H54 (cell line): ENCODE data around the gene EHD3.

Experiments used
- DNase-seq: peaks from one replicate; pipeline ENCODE4 v3.0.0; 2011; ENCODE audit warnings: low spot score, mixed read lengths; ENCODE audit not compliant: insufficient read length
- FAIRE-seq: peaks from 3 replicates; lab custom pipeline; 2011; peaks lifted over from hg19 to GRCh38; lab: Jason Lieb, UNC
- POLR2A ChIP-seq: IDR thresholded peaks from 2 replicates; pipeline ENCODE4 v1.6.1; 2011; ENCODE audit warnings: low read depth, mild to moderate bottlenecking, low read length

Gene EHD3

DNA sequence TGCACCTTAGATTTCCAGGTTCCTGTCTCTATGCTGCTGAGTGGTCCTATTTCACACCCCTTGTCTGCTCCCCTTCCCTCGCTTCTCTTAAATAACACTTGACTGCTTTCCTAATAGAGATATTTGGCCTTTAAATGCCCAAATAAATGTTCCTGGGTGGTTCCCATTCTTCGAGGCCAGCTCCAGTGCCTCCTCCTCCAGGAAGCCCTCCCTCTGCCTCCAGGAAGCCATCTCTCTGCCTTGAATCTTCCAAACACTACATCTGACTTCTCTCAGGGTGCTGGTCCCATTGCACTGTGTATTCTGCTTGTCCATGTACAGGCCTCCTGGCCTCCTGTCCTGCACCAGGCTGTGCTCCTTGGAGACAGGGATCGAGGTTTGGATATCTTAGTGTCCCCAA lies 14.2 kb downstream of the EHD3 start:
- no peak for DNase-seq
- no peak for FAIRE-seq
- TF ChIP-seq POLR2A = no peak

DNA sequence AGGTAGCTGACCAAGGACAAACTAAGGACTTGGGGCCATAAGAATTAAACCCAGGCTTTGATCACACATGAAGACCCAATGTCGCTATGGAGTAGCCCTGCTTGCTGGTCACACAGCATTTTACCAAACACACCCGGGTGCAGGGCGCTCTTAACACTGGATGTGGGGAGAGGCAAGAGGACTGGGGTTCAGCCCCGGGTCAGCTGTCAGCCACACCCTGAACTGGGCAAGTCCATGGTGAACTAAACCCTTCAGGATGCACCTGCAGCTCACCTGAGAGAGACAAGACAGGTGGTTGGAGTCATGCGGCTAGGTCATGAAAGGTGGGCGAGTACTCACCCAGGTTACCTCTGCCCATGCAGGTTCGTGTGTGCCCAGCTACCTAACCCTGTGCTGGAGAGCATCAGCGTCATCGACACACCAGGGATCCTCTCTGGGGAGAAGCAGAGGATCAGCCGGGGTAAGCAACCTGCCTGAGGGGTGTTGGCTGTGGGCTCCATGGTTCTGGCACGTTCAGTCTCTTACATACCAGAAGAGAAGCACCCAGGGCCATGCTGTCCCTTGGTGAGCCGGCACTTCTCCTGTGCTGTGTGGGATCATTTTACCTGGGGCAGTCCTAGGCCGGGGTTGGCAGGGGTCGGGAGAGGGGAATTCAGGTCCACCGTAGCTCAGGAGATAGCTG lies 15.2 kb downstream of the EHD3 start:
- no peak for DNase-seq
- no peak for TF ChIP-seq POLR2A
- no peak for FAIRE-seq

DNA sequence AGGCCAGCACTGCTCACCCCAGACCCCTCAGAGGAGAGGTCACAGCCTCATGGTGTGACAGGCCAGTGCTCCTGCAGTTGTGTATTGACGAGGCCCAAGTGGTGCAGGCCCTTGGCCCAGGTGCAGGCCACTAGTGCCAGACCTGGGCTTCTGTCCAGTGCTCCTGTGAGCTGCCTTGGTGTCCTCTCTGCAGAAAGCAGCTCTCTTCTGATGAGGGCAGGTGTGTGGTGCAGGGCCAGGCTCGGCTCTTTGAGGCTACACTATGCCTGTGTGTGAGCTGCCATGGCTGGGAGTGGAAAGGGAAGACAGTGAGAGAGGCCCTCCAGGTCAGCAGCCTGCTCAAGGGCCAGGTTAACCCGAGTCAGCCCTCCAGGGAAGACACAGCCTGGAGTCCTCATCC lies 17.1 kb downstream of the EHD3 start:
- no peak for FAIRE-seq
- TF ChIP-seq POLR2A = no peak

DNA sequence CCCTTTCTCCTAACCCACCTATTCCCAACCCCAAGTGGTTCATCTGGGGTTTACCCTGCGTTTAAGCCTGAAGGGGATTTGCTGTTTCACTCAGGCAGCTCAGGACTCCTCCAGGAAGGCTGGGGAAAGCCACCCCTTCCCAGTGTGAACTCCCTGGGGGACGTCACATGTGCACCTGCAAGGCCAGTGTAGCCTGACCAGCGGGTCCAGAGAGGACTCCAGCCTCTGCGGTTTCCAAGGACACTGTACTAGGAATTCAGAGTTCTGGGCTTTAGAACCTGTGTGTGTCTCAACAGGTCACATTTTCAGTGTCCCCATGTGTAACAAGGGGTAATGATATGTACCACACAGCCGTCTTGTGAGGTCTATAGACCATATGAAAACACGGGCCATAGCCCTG lies 17.9 kb downstream of the EHD3 start:
- FAIRE-seq (no peak), DNase-seq (no peak)
- no peak for TF ChIP-seq POLR2A

More for the DNA sequence above, 17.1 kb downstream of the EHD3 start:
- DNase-seq = no peak

DNA sequence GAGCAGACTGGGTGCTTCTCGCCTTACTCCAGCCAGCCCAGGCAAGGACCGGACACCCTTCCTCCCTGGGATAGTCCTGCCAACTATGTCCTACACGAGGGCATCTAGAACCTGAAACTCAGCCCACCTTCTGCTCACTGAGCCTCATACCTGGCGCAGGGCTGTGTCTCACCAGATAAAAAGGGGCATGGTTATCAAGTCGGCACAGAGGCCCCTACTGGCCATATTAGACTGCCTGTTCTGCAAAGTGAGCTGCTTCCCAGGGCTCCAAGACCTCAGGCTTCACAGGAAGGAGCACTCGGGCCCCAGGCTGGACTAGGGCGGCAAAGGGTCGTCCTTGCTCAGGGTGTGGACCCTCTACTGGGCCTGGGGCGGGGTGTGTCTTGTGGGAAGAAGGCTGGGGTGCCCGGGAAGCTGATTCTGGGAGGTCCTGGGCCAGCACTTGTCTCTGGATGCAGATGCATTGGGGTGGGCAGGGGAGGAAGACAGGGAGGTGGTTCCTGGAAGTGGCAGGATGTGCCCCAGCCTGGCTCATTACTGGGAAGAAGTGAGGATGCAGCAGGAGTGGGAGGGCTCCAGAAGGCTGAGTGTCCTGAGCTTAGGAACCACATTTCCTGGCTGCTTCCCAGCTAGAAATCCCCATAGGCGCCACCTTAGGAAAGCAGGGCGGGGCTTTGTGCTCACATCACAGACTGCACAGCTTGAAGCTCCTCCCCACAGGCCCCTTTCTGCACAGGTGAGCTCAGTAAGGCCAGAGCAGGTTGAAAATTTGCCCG lies 19.6 kb downstream of the EHD3 start:
- TF ChIP-seq POLR2A = no peak
- FAIRE-seq (no peak), DNase-seq (no peak)

DNA sequence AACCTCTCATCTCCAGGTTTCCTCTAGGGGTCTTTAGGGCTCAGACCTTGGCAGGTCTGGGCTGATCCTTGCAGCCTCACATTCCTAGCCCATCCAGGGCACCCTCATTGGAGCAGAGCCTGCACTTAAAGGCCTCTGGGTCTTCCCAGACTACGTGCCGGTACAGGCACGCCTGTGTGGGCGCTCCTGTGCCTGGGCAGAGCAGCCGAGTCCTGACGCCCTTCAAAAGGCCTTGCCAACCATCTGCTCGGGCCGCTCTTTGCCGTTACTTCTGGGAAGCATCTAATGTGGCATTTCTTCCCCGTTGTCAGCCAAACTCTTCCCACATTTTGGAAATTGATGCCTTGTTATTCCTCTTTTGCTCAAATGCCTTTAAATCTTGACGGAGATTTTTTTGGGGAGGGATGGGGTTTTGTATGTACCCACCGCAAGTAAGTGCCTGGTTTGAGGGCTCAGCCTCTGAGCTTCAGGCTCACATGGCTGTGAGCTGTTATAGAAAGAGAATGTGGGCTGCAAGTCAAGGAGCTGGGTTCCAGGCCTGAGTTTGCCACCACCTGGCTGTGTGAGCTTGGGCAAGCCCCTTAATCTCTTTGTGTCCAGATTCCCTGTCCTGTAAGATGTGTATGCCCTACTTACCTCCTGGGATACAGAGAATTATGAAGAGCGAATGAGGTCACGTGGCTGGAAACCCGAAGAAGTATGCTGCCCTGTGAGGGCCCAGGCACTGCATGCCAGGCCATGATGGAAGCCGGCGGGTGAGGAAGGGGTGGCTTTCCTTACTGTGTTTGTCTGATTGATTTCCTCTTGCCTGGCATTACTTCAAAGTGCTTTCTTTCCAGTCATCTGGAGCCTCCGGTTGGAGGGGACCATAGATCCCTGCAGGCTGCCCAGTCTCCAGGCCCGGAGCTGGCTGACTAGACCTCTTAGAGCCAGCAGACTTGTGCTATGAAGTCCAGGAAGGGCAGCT lies 20.6 kb downstream of the EHD3 start:
- TF ChIP-seq POLR2A = no peak
- DNase-seq = no peak
- no peak for FAIRE-seq

DNA sequence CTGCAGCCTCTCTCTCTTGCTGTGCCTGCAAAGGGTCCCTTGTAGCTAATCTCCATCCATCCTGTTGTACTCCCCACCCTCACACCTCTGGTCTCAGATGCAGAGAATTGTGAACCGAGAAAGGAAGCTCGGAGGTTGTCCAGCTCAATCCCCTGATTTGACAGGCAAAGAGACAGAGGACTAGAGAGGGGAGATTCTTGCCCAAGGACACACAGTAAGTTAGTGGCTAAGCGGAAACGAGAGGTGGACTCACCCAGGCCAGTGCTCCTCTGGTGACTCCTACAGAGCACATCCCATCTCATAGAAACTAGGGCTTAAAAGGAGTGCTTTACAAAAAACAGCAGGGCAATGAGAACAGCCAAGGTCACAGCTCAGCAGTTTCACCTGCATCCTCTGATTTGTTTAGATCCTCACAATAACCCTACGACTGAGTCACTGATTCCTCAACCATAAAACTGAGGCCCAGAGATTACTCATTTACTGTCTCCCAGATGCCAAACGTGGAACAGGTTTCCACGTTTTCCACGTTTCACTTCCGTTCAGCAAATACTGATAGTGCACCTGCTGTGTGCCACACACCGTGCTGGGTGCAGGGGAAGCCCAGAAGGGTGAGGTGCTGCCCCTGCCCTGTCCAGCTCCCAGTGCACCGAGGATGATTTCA lies 22.1 kb downstream of the EHD3 start:
- no peak for TF ChIP-seq POLR2A
- DNase-seq = peak; percentile 23
- FAIRE-seq = no peak

DNA sequence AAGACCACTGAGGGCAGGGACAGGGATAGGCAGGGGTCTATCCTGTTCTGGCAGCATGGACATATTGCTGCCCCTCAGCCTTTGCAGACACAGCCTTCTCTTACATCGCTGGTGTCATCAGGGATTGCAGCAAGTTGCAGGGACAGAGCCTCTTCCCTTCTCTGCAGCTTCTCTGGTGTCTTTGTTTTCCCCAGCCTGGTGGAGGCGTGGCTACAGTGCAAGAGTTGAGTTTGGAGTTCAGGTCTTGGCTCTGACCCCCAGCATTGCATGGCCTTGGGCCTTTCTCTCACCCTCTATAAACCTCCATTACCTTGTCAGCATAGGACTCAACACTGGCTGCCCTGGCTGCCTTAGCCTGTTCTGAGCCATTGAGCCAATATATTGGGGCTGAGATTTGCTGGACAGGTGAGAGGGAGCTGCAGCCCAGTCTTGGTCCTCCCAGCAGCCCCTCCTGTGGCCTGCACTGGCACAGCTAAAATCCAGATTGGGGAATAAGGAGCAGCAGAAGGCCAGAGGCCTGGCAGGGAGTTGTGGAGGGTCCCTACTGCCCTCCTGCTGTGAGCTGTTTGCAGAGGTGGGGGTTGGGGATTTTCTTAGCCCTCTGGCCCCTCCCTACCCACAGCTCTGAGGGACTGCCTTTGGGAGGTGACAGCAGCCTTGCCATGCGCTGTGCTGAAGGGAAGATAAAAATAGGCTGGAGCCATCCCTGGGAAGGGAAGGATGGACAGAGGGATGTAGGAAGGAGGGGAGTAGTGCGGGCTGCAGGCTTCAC lies 22.8 kb downstream of the EHD3 start:
- no peak for DNase-seq
- no peak for FAIRE-seq
- no peak for TF ChIP-seq POLR2A

DNA sequence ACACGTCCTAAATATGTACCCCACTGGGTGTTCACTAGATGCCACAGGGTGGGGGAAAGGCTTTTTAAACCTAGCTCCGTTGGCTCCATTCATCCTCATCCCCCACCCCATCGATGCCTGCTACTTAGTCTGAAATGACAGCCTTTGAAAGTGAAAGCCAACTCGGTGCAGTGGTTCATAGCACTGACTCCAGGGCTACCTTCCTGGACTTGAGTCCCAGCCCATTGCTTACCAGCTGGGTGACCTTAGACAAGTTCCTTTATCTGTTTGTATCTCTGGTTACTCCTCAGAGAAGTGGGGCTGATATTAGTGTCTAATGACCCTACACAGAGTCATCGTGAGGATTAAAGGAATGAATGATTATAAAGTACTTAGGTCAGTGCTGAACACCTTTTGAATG lies 24.4 kb downstream of the EHD3 start:
- DNase-seq = no peak
- FAIRE-seq = no peak
- TF ChIP-seq POLR2A = no peak

DNA sequence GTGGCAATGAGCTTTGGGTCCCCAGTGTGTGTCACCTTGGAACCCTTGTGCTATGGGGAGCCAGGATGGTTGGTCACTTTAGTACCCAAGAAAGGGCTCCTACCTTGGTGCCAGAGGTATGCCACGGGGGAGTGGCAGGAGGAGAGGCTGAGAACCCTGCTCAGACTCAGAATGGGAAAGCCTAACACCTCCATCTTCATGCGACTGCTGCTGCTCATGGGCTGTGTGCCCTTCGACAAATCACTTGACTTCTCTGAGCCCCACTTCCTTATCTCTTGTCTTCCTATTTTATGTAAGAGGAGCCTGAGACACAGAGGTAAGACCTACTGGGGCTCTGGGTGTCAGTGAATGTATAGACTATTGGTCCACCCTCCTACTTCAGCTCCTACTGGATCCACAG lies 25.1 kb downstream of the EHD3 start:
- TF ChIP-seq POLR2A = no peak
- FAIRE-seq = no peak
- no peak for DNase-seq

DNA sequence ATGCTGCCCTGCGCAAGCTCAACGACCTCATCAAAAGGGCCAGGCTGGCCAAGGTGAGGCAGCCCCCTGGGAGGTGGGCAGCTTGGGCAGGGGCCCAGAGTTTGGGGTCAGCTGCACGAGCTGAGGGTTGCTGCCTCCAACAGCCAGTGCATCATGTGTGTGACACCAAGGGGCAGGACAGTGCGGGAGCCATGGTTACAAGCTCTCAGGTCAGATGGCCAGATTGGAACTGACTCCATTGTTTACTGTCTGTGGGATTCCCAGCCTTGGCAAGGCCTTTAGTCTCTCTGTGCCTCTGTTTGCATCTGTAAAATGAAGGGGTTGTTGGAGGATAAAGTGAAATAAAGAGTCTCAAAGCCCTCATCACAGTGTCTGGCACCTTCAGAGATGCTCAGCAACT lies 26.9 kb downstream of the EHD3 start:
- FAIRE-seq (no peak), DNase-seq (no peak)
- TF ChIP-seq POLR2A = no peak

DNA sequence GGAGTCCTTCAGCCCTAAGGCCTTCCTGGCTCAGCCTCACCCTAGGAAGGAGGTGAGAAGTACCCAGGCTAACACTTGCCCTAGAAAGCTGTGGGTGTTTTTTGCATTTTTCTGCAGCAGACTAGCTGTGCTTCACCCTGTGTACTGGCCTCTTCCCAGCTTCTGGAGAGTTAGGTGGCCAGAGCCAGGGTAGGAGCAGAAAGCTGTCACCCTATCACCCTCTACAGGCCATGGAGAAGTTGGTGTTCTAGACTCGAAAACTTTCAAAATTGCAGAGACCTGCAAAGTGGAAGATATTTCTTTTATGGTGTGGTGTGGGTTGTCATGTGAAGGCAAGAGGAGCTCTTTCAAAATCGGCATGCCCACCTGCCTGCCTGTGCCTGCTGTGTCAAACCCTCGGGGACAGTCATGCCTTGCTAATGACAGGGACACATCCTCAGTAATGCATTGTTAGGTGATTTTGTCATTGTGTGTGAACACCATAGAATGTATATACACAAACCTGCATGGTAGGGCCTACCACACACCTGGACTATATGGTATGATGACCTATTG lies 29.8 kb downstream of the EHD3 start:
- no peak for TF ChIP-seq POLR2A
- FAIRE-seq (no peak), DNase-seq (no peak)
